Left kidney (tissue), 2 donors: ENCODE measurements around the gene KIAA2012. TPM values are rescaled to one million over a fixed set of nuclear protein-coding genes. Genes with fewer than 3 reads are reported as not detected.

Experiments used
- DNase-seq: peaks from one replicate; pipeline ENCODE4 v3.0.0-alpha.2; 2013
- polyA plus RNA-seq: library from polyadenylated mRNA; unstranded; fragments of 120-200 nt; gene quantifications from one replicate; pipeline ENCODE4 v1.2.1, GENCODE V29; 2013; ENCODE audit not compliant: insufficient read length

Gene KIAA2012
- polyA plus RNA-seq, 1 donor, result 0.12 TPM

- DNase-seq, result peak; percentile 63
These were observed 76.2 kb downstream of the KIAA2012 start for GRCh38 chr2:202149155-202149762.

- no peak for DNase-seq
These were observed 76.9 kb downstream of the KIAA2012 start for GRCh38 chr2:202149936-202150335.

GRCh38 chr2:202152104-202152715 lies 79.2 kb downstream of the KIAA2012 start:
- no peak for DNase-seq

- no peak for DNase-seq
These were observed 81.6 kb downstream of the KIAA2012 start for GRCh38 chr2:202154613-202155012.

GRCh38 chr2:202157211-202157990 lies 84.3 kb downstream of the KIAA2012 start:
- DNase-seq, result no peak

GRCh38 chr2:202158796-202159195 lies 85.7 kb downstream of the KIAA2012 start:
- no peak for DNase-seq

GRCh38 chr2:202161151-202161835 lies 88.2 kb downstream of the KIAA2012 start:
- no peak for DNase-seq

- no peak for DNase-seq
These were observed 91.4 kb downstream of the KIAA2012 start for GRCh38 chr2:202164411-202164810.

GRCh38 chr2:202165208-202165607 lies 92.2 kb downstream of the KIAA2012 start:
- no peak for DNase-seq

GRCh38 chr2:202165945-202166344 lies 92.9 kb downstream of the KIAA2012 start:
- DNase-seq, result no peak

GRCh38 chr2:202169131-202169530 lies 96.1 kb downstream of the KIAA2012 start:
- no peak for DNase-seq

GRCh38 chr2:202169832-202170424 lies 96.9 kb downstream of the KIAA2012 start:
- DNase-seq, result no peak

- DNase-seq, result no peak
These were observed 98.3 kb downstream of the KIAA2012 start for GRCh38 chr2:202171241-202171825.

GRCh38 chr2:202172439-202173211 lies 99.6 kb downstream of the KIAA2012 start:
- DNase-seq, result no peak

- DNase-seq, result peak; percentile 74
These were observed 105.4 kb downstream of the KIAA2012 start for GRCh38 chr2:202178346-202178958.

- no peak for DNase-seq
These were observed 111.5 kb downstream of the KIAA2012 start for GRCh38 chr2:202184557-202184956.

GRCh38 chr2:202185156-202185555 lies 112.1 kb downstream of the KIAA2012 start:
- DNase-seq, result no peak

- no peak for DNase-seq
These were observed 113.7 kb downstream of the KIAA2012 start for GRCh38 chr2:202186641-202187202.

GRCh38 chr2:202187570-202187969 lies 114.5 kb downstream of the KIAA2012 start:
- DNase-seq, result no peak

GRCh38 chr2:202193305-202193704 lies 120.2 kb downstream of the KIAA2012 start:
- no peak for DNase-seq
